ENCODE results near the gene ANXA1. TPM values are rescaled to one million over a fixed set of nuclear protein-coding genes. Genes with fewer than 3 reads are reported as not detected.

Gene ANXA1
- total RNA-seq, 2 donors from 2014 or later, result 0.82 to 8.9 TPM

DNA sequence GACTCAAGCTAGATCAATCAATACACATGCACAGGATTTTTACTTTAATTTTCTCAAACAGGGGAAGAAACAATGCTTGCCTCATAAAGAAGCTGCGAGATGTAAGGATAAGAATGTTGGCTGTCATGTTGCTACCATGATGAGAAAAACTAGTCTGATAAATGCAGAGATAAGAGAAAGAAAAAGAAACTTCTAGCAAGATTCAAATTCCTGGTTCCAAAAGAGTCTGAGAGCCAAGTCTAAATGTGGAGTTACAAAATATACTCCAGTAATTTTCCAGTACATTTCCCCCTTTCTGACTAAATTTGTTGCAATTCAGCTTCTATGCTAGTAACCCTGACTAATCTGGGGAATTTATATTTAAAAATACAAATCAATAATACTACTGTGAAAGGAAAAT, 10.4 kb upstream of the ANXA1 start:
- Histone ChIP-seq H3K4me3 (ENCODE audit: low read length) (no peak overlapping the region), H3K36me3 (ENCODE audit: control insufficient read depth, insufficient read depth, low read length) (no peaks in the 10 kb centered on the region), H3K27ac (ENCODE audit: low read depth, low read length) (no peak overlapping the region), H3K9ac (ENCODE audit: extremely low read depth, low read length, poor library complexity, severe bottlenecking) (no peak overlapping the region), H3K9me3 (ENCODE audit: control insufficient read depth, low read length) (no peaks in the 10 kb centered on the region), H3K27me3 (ENCODE audit: control insufficient read depth, insufficient read depth, low read length, poor library complexity, severe bottlenecking) (no peaks in the 10 kb centered on the region), H3K4me1 (ENCODE audit: control insufficient read depth, insufficient read depth, low read length) (peaks cover under 1% of the 10 kb centered on the region)
- Mint-ChIP-seq H3K4me1 (peaks cover 37% of the 10 kb centered on the region), H3K9me3 (peaks cover 7% of the 10 kb centered on the region), H3K36me3 (ENCODE audit: low read depth) (peaks cover 2% of the 10 kb centered on the region), H3K27me3 (ENCODE audit: insufficient read depth) (no peaks in the 10 kb centered on the region), H3K4me3 (no peak overlapping the region), H3K27ac (no peak overlapping the region)
- TF ChIP-seq, protein P1, sequence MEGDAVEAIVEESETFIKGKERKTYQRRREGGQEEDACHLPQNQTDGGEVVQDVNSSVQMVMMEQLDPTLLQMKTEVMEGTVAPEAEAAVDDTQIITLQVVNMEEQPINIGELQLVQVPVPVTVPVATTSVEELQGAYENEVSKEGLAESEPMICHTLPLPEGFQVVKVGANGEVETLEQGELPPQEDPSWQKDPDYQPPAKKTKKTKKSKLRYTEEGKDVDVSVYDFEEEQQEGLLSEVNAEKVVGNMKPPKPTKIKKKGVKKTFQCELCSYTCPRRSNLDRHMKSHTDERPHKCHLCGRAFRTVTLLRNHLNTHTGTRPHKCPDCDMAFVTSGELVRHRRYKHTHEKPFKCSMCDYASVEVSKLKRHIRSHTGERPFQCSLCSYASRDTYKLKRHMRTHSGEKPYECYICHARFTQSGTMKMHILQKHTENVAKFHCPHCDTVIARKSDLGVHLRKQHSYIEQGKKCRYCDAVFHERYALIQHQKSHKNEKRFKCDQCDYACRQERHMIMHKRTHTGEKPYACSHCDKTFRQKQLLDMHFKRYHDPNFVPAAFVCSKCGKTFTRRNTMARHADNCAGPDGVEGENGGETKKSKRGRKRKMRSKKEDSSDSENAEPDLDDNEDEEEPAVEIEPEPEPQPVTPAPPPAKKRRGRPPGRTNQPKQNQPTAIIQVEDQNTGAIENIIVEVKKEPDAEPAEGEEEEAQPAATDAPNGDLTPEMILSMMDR (conservative IDR thresholded peaks at IDR 0.05), result no peak
- DNase-seq, result no peak
- 90% methylated on average over 1 of the region's 1 CpG; no CpG with 5 or more reads in 1 of the 2 experiments for WGBS, 2 experiments (ENCODE audit: insufficient coverage in 1 of 2, insufficient read length in 1 of 2)

GRCh38 chr9:73143711-73144328, 7.8 kb upstream of the ANXA1 start:
- Histone ChIP-seq H3K27me3 (ENCODE audit: control insufficient read depth, insufficient read depth, low read length, poor library complexity, severe bottlenecking) (no peaks in the 10 kb centered on the region), H3K9me3 (ENCODE audit: control insufficient read depth, low read length) (no peaks in the 10 kb centered on the region), H3K4me1 (ENCODE audit: control insufficient read depth, insufficient read depth, low read length) (peaks cover 7% of the 10 kb centered on the region), H3K4me3 (ENCODE audit: low read length) (no peak overlapping the region), H3K9ac (ENCODE audit: extremely low read depth, low read length, poor library complexity, severe bottlenecking) (no peak overlapping the region), H3K36me3 (ENCODE audit: control insufficient read depth, insufficient read depth, low read length) (no peaks in the 10 kb centered on the region), H3K27ac (ENCODE audit: low read depth, low read length) (no peak overlapping the region)
- WGBS, 2 experiments (ENCODE audit: insufficient coverage in 1 of 2, insufficient read length in 1 of 2), result 74 to 83% methylated on average over 2 of the region's 2 CpGs
- Mint-ChIP-seq H3K36me3 (ENCODE audit: low read depth) (peaks cover 2% of the 10 kb centered on the region), H3K27ac (no peak overlapping the region), H3K4me3 (no peak overlapping the region), H3K9me3 (peaks cover 7% of the 10 kb centered on the region), H3K27me3 (ENCODE audit: insufficient read depth) (no peaks in the 10 kb centered on the region), H3K4me1 (peaks cover 31% of the 10 kb centered on the region)
- DNase-seq, result no peak
- TF ChIP-seq, protein P1 (conservative IDR thresholded peaks at IDR 0.05), result no peak

DNA sequence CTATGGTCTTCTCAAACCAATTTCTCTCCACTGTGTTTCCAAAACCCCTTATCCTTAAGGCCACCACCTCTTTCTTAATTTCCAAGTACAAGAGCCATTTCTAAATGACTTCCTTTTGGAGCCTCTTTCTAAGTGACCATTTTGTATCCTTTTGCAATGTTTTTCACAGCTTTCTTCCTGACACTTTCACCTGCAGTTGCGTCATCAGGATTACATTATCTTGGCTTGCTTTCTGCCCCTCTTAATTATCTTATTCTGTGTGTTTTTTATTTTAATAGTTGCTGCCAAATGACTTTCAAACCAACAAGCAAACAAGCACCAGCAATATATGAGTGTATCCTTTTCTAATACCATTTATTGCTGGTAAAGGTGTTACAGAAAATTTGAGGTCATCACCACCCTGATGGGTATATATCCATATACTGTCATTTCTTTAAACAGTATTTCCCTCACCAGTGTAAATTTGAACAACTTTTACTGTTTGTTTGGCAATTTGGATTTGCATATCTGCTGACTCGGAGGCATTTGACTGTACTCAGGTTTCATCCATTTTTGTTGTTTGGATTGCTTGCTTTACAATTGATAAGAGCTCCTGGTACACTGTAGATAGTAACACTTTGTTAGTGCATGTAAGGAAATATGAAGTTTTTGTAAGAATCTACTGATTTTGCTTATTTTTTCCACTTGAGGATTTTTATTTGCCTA, 5.4 kb upstream of the ANXA1 start:
- no peaks in the 10 kb centered on the region for H3K9me3 ChIP-seq (ENCODE audit: control insufficient read depth, low read length)
- no peak overlapping the region for H3K4me3 ChIP-seq (ENCODE audit: low read length)
- peaks cover 2% of the 10 kb centered on the region for H3K36me3 Mint-ChIP-seq (ENCODE audit: low read depth)
- no peaks in the 10 kb centered on the region for H3K27me3 ChIP-seq (ENCODE audit: control insufficient read depth, insufficient read depth, low read length, poor library complexity, severe bottlenecking)
- peaks cover 7% of the 10 kb centered on the region for H3K4me1 ChIP-seq (ENCODE audit: control insufficient read depth, insufficient read depth, low read length)
- no peak overlapping the region for H3K4me3 Mint-ChIP-seq
- peaks cover 7% of the 10 kb centered on the region for H3K9me3 Mint-ChIP-seq
- no peak for DNase-seq
- no peaks in the 10 kb centered on the region for H3K27me3 Mint-ChIP-seq (ENCODE audit: insufficient read depth)
- no peak overlapping the region for H3K27ac ChIP-seq (ENCODE audit: low read depth, low read length)
- H3K36me3 ChIP-seq (ENCODE audit: control insufficient read depth, insufficient read depth, low read length), result no peaks in the 10 kb centered on the region
- TF ChIP-seq, protein P1 (conservative IDR thresholded peaks at IDR 0.05), result no peak
- H3K4me1 Mint-ChIP-seq, result peaks cover 35% of the 10 kb centered on the region
- no peak overlapping the region for H3K9ac ChIP-seq (ENCODE audit: extremely low read depth, low read length, poor library complexity, severe bottlenecking)
- H3K27ac Mint-ChIP-seq, result no peak overlapping the region
- 86% methylated on average over 2 of the region's 2 CpGs; no CpG with 5 or more reads in 1 of the 2 experiments for WGBS, 2 experiments (ENCODE audit: insufficient coverage in 1 of 2, insufficient read length in 1 of 2)

Data from endodermal cell (in vitro differentiated cells).